H1 (cell line): ENCODE measurements around the gene PARK7. TPM values are rescaled to one million over a fixed set of nuclear protein-coding genes. Genes with fewer than 3 reads are reported as not detected.

Source experiments
- CEBPB ChIP-seq: IDR thresholded peaks from 2 replicates; pipeline ENCODE4 v1.6.1; 2012; ENCODE audit warnings: low read depth, low read length
- JUND ChIP-seq: IDR thresholded peaks from 2 replicates; pipeline ENCODE4 v1.6.1; 2011; ENCODE audit warnings: mild to moderate bottlenecking, improper control_type of control experiment, low read length
- NRF1 ChIP-seq: IDR thresholded peaks from 2 replicates; pipeline ENCODE4 v1.6.1; 2011; ENCODE audit warnings: mild to moderate bottlenecking, low read depth, low read length, improper control_type of control experiment
- polyA plus RNA-seq, 7 experiments: library from polyadenylated mRNA; depleted of rRNA in 3 of 7; stranded (reverse) in 5 of 7; unstranded in 2 of 7; fragments of >200 nt in 5 of 7; fragments of 200-250 nt in 2 of 7; gene quantifications; 1 replicate in 5 of 7; 2 replicates in 1 of 7; 4 replicates in 1 of 7; pipeline versions ENCODE4 v1.2.1 to v1.2.3, GENCODE V29; 2011 to 2013; ENCODE audit warnings: missing spikeins in 2 of 7, mixed read lengths in 2 of 7
- total RNA-seq: library from RNA; stranded (reverse); fragmentation: NEBNext Ultra II Directional; extraction: Animal tissue kit (Norgen Biotek cat#: 25700); gene quantifications from 2 replicates; pipeline ENCODE4 v1.2.1, GENCODE V29; 2021
- TF ChIP-seq, protein P1 (sequence below): IDR thresholded peaks from 2 replicates; pipeline ENCODE4 v1.6.1; 2012; ENCODE audit warnings: inconsistent platforms

The PARK7 gene
- total and polyA plus RNA-seq, 2 of the 8 experiments (the other 6 are each of a cell fraction or from before 2014, with no cell fraction given): 206 to 383 TPM

DNA sequence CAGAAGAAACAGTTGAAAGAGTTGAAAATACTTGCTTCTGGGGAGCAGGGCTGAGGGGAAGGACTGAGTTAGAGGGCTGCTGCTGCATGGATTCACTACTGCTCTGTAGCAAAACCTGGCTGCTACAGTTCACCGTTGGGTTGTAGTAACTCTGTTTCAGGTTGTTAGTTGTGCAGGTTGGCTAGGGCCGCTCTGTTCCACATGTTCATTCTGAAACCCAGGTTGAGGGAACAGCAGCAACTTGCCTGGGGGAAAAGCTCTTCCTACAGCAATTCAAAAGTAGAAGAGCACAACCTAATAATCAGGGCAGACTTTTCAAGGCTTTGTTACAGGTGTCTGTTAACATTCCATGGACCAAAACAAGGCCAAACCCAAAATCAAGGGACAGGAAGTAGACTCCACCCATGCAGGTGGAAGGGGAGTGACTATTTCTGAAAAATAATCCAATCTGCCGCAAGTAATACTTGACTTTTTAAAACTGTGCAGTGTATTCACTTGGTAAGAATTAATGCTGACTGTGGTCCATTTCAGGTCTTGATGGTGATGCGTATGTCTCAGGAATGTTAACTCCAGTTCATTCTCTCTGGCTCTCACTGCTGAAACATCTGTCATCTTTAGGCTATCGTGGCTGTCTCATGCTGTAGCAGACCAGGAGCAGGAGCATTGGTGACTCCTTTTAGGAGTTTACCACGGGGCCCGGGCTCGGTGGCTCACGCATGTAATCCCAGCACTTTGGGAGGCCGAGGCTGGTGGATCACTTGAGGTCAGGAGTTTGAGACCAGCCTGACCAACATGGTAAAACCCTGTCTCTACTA lies 5.1 kb upstream of the PARK7 start (continued):
- TF ChIP-seq CEBPB (no peak), NRF1 (no peak), JUND (no peak)
- TF ChIP-seq, protein P1, sequence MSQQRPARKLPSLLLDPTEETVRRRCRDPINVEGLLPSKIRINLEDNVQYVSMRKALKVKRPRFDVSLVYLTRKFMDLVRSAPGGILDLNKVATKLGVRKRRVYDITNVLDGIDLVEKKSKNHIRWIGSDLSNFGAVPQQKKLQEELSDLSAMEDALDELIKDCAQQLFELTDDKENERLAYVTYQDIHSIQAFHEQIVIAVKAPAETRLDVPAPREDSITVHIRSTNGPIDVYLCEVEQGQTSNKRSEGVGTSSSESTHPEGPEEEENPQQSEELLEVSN: no peak
